ENCODE data around the gene MEX3D. TPM values are rescaled to one million over a fixed set of nuclear protein-coding genes. Genes with fewer than 3 reads are reported as not detected.

MEX3D gene
- polyA plus RNA-seq, 2 of the 4 experiments (the other 2 are of a cell fraction) = 2.1 to 7.1 TPM

DNA sequence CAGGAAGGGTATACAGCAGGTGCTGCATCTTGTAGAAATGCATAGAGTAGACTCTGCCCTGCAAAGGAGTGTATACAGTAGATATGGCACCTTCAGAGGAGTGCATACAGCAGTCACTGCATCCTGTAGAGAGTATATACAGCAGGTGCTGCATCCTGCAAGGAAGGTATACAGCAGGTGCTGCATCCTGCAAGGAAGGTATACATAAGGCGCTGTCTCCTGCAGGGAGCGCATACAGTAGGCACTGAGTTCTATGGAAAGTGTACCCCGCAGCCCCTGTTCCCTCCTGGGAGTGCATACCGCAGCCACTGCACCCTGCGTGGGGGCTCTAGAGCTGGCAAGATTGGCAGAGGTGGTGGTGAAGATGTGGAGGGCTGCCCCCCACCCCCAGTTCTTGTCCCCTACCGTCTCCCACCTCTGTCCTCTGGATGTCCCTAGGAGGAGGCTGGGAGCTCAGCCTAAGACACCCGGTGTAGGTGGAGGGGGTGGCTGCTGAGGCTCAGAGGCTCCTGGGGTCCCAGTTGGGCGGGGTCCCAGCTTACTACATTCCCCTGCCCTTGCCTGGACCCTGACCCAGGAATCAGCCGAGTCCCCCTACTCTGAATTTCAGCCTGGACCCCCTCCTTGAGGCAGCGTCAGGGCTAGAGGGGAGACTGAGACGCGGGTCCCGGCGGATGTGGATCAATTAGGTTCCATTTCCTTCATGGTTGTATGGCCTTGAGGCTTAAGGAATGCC is 53.0 kb downstream of the MEX3D start:
- no peak overlapping the region for H3K4me3 ChIP-seq
- 72% methylated on average over 11 of the region's 14 CpGs for WGBS (ENCODE audit: missing lambda C conversion rate)
- TF ChIP-seq, protein P1, sequence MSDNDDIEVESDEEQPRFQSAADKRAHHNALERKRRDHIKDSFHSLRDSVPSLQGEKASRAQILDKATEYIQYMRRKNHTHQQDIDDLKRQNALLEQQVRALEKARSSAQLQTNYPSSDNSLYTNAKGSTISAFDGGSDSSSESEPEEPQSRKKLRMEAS (IDR thresholded peaks at IDR 0.05) = no peak
- no peak for TF ChIP-seq CHD2 (IDR thresholded peaks at IDR 0.05; ENCODE audit: low read length, partially characterized antibody)
- no peak for TF ChIP-seq CBX8 (IDR thresholded peaks at IDR 0.05)
- TF ChIP-seq RFX5 (IDR thresholded peaks at IDR 0.05) = no peak
- TF ChIP-seq CBX2 (IDR thresholded peaks at IDR 0.05; ENCODE audit: borderline replicate concordance, low read depth) = no peak
- no peak for TF ChIP-seq ZFP36 (IDR thresholded peaks at IDR 0.05; ENCODE audit: borderline replicate concordance, partially characterized antibody)
- TF ChIP-seq, protein P2, sequence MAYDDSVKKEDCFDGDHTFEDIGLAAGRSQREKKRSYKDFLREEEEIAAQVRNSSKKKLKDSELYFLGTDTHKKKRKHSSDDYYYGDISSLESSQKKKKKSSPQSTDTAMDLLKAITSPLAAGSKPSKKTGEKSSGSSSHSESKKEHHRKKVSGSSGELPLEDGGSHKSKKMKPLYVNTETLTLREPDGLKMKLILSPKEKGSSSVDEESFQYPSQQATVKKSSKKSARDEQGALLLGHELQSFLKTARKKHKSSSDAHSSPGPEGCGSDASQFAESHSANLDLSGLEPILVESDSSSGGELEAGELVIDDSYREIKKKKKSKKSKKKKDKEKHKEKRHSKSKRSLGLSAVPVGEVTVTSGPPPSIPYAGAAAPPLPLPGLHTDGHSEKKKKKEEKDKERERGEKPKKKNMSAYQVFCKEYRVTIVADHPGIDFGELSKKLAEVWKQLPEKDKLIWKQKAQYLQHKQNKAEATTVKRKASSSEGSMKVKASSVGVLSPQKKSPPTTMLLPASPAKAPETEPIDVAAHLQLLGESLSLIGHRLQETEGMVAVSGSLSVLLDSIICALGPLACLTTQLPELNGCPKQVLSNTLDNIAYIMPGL (CRISPR knock-in tag; IDR thresholded peaks at IDR 0.05; ENCODE audit: borderline replicate concordance) = no peak
- TF ChIP-seq MYC (IDR thresholded peaks at IDR 0.05; ENCODE audit: borderline replicate concordance, low read length) = no peak
- no peak for TF ChIP-seq RCOR1 (IDR thresholded peaks at IDR 0.05; ENCODE audit: low read depth, low read length)
- TF ChIP-seq POLR2AphosphoS2 (conservative IDR thresholded peaks at IDR 0.05; ENCODE audit: low read length) = no peak
- no peak for TF ChIP-seq HEYL (CRISPR knock-in tag; IDR thresholded peaks at IDR 0.05)
- TF ChIP-seq NFE2L2 (conservative IDR thresholded peaks at IDR 0.05; ENCODE audit: low read length) = no peak
- TF ChIP-seq HOXB13 (CRISPR knock-in tag; IDR thresholded peaks at IDR 0.05; ENCODE audit: low read depth) = no peak
- TF ChIP-seq FOSL2 (IDR thresholded peaks at IDR 0.05) = no peak
- TF ChIP-seq FOSL2 (CRISPR knock-in tag; IDR thresholded peaks at IDR 0.05) = no peak
- TF ChIP-seq, protein P3, sequence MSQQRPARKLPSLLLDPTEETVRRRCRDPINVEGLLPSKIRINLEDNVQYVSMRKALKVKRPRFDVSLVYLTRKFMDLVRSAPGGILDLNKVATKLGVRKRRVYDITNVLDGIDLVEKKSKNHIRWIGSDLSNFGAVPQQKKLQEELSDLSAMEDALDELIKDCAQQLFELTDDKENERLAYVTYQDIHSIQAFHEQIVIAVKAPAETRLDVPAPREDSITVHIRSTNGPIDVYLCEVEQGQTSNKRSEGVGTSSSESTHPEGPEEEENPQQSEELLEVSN (IDR thresholded peaks at IDR 0.05; ENCODE audit: borderline replicate concordance, low read depth) = no peak
- no peaks in the 10 kb centered on the region for H3K9me3 ChIP-seq
- FAIRE-seq (no peak), DNase-seq (ENCODE audit: low read depth in 1 of 2, low spot score in 1 of 2) (no peak), ATAC-seq (no peak)
- ChIA-PET CTCF (interaction anchor here (0.5 to 1.6 kb wide), 7 partner anchors 12 to 312 kb away, joined by 3 to 6 read pairs (median 4); no protein-coding TSS in a partner anchor), POLR2A (no interaction called here)
- H3K4me2 ChIP-seq = no peak overlapping the region
- H3K27ac ChIP-seq = no peak overlapping the region
- no peaks in the 10 kb centered on the region for H3K4me1 ChIP-seq

DNA sequence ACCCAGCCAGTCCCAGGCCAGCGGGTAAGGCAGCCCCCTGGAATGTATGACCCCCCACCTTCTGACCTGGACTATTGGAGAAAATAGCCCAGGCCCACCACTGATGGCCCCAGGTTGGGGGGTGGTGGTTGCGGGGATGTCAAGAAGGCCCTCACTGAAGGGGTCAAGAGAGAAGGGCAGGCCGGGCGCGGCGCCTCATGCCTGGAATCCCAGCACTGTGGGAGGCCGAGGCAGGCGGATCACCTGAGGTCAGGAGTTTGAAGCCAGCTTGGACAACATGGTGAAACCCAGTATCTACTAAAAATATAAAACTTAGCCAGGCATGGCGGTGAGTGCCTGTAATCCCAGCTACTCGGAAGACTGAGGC is 53.8 kb downstream of the MEX3D start:
- no peak overlapping the region for H3K4me2 ChIP-seq
- H3K4me3 ChIP-seq = no peak overlapping the region; the same call in 2 of the 3 replicates
- no peak for TF ChIP-seq HOXB13 (CRISPR knock-in tag; IDR thresholded peaks at IDR 0.05; ENCODE audit: low read depth)
- TF ChIP-seq, protein P4, sequence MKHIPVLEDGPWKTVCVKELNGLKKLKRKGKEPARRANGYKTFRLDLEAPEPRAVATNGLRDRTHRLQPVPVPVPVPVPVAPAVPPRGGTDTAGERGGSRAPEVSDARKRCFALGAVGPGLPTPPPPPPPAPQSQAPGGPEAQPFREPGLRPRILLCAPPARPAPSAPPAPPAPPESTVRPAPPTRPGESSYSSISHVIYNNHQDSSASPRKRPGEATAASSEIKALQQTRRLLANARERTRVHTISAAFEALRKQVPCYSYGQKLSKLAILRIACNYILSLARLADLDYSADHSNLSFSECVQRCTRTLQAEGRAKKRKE (CRISPR knock-in tag; IDR thresholded peaks at IDR 0.05; ENCODE audit: low read depth) = no peak
- TF ChIP-seq, protein P5, sequence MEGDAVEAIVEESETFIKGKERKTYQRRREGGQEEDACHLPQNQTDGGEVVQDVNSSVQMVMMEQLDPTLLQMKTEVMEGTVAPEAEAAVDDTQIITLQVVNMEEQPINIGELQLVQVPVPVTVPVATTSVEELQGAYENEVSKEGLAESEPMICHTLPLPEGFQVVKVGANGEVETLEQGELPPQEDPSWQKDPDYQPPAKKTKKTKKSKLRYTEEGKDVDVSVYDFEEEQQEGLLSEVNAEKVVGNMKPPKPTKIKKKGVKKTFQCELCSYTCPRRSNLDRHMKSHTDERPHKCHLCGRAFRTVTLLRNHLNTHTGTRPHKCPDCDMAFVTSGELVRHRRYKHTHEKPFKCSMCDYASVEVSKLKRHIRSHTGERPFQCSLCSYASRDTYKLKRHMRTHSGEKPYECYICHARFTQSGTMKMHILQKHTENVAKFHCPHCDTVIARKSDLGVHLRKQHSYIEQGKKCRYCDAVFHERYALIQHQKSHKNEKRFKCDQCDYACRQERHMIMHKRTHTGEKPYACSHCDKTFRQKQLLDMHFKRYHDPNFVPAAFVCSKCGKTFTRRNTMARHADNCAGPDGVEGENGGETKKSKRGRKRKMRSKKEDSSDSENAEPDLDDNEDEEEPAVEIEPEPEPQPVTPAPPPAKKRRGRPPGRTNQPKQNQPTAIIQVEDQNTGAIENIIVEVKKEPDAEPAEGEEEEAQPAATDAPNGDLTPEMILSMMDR (IDR thresholded peaks at IDR 0.05) = no peak
- TF ChIP-seq CBX2 (IDR thresholded peaks at IDR 0.05; ENCODE audit: borderline replicate concordance, low read depth) = no peak
- no peak for TF ChIP-seq EHMT2 (IDR thresholded peaks at IDR 0.05; ENCODE audit: low read depth)
- no peaks in the 10 kb centered on the region for H3K9me3 ChIP-seq
- ChIA-PET POLR2A (no interaction called here), CTCF (interaction anchor here (0.6 to 1.6 kb wide), 8 partner anchors 13 to 313 kb away, joined by 3 to 6 read pairs (median 4); no protein-coding TSS in a partner anchor)
- no peaks in the 10 kb centered on the region for H3K4me1 ChIP-seq
- no peak for DNase-seq (ENCODE audit: low read depth in 1 of 2, low spot score in 1 of 2)
- no peak for FAIRE-seq
- ATAC-seq = no peak
- peak overlapping the region in 1 of 2 experiments; percentile 95; a peak in 1 of 6 replicates for H3K27ac ChIP-seq
- WGBS (ENCODE audit: missing lambda C conversion rate) = 45% methylated on average over 7 of the region's 10 CpGs

Data from A549 (cell line).